ENCODE measurements around the gene DNAJC6. TPM values are rescaled to one million over a fixed set of nuclear protein-coding genes. Genes with fewer than 3 reads are reported as not detected.
A peak's percentile ranks its signal among the peaks of the same experiment; 100 is the strongest.

DNAJC6 gene
- total RNA-seq (1 to 10 TPM; 4.4 to 9.7 (median 6.2) TPM), polyA plus RNA-seq (under 1 TPM; 0.20 to 0.67 (median 0.20) TPM)
- long read RNA-seq, donor 1, partial matches to known transcripts, result 0 of 1 reads
- long read RNA-seq, donor 1, other reads (novel, unspliced or antisense), result 0 of 1 reads
- long read RNA-seq, donor 2, partial matches to known transcripts, result 0 of 1 reads
- long read RNA-seq, donor 2, other reads (novel, unspliced or antisense), result 0 of 1 reads

DNA sequence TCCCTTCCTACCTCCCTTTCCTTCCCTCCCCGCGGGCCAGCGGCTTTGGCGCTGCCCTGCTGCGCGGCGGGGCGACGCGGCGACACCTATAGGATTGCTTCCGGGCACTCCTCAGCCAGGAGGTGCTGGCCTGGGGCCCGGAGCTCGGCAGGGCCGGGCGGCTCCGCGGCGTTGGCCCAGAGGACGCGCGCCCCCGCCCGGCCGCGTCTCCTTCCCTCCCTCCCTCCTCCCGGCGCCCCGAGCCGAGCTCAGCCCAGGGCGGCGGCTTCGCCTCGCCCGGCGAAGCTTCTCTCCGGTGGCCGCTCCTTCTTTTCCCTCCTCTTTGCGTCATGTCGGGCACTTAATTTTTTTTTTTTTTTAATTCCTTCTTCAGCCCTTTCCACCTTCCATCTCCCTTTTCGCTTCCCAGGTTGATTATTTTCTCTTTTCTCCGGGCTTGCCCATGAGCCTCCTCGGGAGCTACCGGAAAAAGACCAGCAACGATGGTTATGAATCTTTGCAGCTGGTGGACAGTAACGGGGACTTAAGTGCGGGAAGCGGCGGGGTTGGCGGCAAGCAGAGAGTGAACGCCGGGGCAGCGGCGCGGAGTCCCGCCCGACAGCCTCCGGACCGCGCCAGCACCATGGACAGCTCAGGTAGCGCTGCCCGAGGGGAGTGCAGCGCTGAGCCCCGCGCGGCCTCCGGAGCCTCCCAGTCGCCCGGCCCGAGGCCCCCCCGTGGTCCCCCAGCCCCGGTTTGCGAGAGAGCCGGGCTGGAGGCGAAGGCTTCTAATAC is at the start of gene DNAJC6:
DNAJC6 (plus strand) TSS at position 240 of the 774 bp plus-strand sequence; CDS start at position 443, 203 bp downstream.
- H3K36me3 ChIP-seq, result no peaks in the 10 kb centered on the region
- H3K9me3 ChIP-seq, result no peaks in the 10 kb centered on the region
- intact Hi-C loops (cut with DNase I; ENCODE audit: low total_unique reads), result no loop called here
- peaks cover 0 to 19% (median 11%) of the 10 kb centered on the region in 6 donors for H3K4me1 ChIP-seq
- H3K27ac ChIP-seq, result no peak within 1 kb of the TSS
- 2 to 7% (median 3%) methylated on average over 51 to 75 of the region's 75 CpGs for WGBS, 5 donors
- peak; percentile 80 for DNase-seq
- peak in 1 of 3 donors; percentile 32 for TF ChIP-seq POLR2AphosphoS5 (IDR thresholded peaks at IDR 0.05)
- TF ChIP-seq, protein P1, sequence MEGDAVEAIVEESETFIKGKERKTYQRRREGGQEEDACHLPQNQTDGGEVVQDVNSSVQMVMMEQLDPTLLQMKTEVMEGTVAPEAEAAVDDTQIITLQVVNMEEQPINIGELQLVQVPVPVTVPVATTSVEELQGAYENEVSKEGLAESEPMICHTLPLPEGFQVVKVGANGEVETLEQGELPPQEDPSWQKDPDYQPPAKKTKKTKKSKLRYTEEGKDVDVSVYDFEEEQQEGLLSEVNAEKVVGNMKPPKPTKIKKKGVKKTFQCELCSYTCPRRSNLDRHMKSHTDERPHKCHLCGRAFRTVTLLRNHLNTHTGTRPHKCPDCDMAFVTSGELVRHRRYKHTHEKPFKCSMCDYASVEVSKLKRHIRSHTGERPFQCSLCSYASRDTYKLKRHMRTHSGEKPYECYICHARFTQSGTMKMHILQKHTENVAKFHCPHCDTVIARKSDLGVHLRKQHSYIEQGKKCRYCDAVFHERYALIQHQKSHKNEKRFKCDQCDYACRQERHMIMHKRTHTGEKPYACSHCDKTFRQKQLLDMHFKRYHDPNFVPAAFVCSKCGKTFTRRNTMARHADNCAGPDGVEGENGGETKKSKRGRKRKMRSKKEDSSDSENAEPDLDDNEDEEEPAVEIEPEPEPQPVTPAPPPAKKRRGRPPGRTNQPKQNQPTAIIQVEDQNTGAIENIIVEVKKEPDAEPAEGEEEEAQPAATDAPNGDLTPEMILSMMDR (IDR thresholded peaks at IDR 0.05 in 8 of 11, conservative IDR thresholded peaks at IDR 0.05 in 3 of 11), result no peak
- peaks cover 0 to 53% (median 15%) of the 10 kb centered on the region in 7 donors for H3K27me3 ChIP-seq (replicated peaks in 1 of 7)
- H3K4me3 ChIP-seq, result peak within 1 kb of the TSS; percentile 10 to 60 (median 34)

DNA sequence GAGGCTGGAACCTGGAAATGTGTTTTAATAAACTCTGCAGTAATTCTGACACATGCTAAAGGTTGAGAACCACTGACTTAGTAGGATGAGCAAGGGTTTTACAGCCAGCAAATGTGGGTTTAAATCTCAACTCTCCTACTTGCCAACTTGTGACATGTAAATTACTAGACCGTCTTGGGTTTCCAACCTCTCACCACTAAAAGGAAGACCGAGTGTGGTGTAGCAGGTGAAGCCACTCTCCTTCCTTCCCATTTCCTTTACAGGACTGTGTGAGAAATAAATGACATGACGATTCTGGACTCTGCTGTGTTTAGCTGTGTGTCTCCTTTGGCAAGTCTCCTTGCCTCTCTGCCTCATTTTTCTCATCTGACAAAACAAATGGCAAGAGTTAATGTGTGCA is 49.5 kb upstream of the DNAJC6 start:
- Histone ChIP-seq H3K27me3 (replicated peaks in 1 of 7) (peaks cover 0 to 18% (median 4%) of the 10 kb centered on the region in 7 donors), H3K9me3 (no peaks in the 10 kb centered on the region), H3K4me3 (no peak overlapping the region), H3K4me1 (peaks cover 1 to 18% (median 12%) of the 10 kb centered on the region in 6 donors), H3K36me3 (no peaks in the 10 kb centered on the region), H3K27ac (no peak overlapping the region)
- TF ChIP-seq POLR2A (IDR thresholded peaks at IDR 0.05) (no peak), POLR2AphosphoS5 (IDR thresholded peaks at IDR 0.05) (no peak)
- TF ChIP-seq, protein P1 (IDR thresholded peaks at IDR 0.05 in 8 of 11, conservative IDR thresholded peaks at IDR 0.05 in 3 of 11), result no peak
- 21 to 43% (median 35%) methylated on average over 3 of the region's 3 CpGs for WGBS, 5 donors
- intact Hi-C loops (cut with DNase I; ENCODE audit: low total_unique reads), result loop anchor here (10.0 kb wide), 1 partner anchor 165 kb away; the partner anchor contains the start of genes LEPR and LEPROT
- DNase-seq, result no peak

DNA sequence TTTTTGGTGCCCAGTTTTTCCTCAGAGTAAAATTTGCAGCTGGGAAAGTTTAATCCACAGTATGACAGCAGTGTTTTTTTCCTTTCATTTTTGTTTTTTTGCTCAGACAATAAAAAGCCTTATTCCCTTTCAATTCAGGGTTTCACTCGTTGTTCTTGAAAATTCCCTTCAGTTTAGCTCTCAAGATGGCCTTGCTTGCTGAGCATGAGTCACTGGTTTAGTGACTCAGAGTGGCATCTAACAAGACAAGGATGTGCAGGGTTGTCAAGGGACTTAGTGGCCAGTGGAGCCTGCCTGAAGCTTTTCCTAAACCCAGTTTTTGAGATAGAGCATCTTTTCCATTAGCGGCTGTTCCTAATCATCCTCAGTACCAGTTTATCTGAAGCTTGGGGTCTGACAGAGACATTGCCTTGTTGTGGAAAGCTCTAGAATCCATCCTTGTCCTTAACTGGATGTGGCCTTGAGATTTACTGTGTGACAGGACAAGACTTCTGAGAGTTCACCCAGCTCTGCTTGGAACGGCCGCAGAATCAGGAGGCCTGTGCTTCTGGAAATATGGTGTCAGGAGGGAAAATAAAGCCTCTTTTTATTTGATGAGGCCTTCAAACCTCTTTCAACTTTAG is 48.4 kb upstream of the DNAJC6 start:
- Histone ChIP-seq H3K27me3 (replicated peaks in 1 of 7) (peaks cover 0 to 20% (median 8%) of the 10 kb centered on the region in 7 donors), H3K4me3 (no peak overlapping the region), H3K27ac (no peak overlapping the region), H3K9me3 (no peaks in the 10 kb centered on the region), H3K36me3 (no peaks in the 10 kb centered on the region), H3K4me1 (peaks cover 5 to 18% (median 14%) of the 10 kb centered on the region in 6 donors)
- TF ChIP-seq, protein P1 (IDR thresholded peaks at IDR 0.05 in 8 of 11, conservative IDR thresholded peaks at IDR 0.05 in 3 of 11), result no peak
- no peak for TF ChIP-seq POLR2AphosphoS5 (IDR thresholded peaks at IDR 0.05)
- no peak for TF ChIP-seq POLR2A (IDR thresholded peaks at IDR 0.05)
- intact Hi-C loops (cut with DNase I; ENCODE audit: low total_unique reads), result no loop called here
- no peak for DNase-seq
- WGBS, 5 donors, result 75 to 81% (median 78%) methylated on average over 4 of the region's 4 CpGs

Data from spleen (tissue), 13 donors.